ENCODE results near the gene NEK8.

- no peak for TF ChIP-seq CTCF (IDR thresholded peaks at IDR 0.05)
- no peak for TF ChIP-seq POLR2A (IDR thresholded peaks at IDR 0.05)
Observed at GRCh38 chr17:28682655-28683054, 45.9 kb upstream of the NEK8 start.
